NCI-H2171 treated with DMSO at 0.1 percent for 48 hours (cell line): ENCODE measurements around the gene RPS15.
"Not testable (repeated sequence)": the region's sequence is repeated elsewhere in the genome, so short reads cannot be mapped to it uniquely, and the experiment has no call there.

Experiments
- DNase-seq: peaks from one replicate; lab custom pipeline; 2025; lab: John Stamatoyannopoulos, UW

The RPS15 gene

DNA sequence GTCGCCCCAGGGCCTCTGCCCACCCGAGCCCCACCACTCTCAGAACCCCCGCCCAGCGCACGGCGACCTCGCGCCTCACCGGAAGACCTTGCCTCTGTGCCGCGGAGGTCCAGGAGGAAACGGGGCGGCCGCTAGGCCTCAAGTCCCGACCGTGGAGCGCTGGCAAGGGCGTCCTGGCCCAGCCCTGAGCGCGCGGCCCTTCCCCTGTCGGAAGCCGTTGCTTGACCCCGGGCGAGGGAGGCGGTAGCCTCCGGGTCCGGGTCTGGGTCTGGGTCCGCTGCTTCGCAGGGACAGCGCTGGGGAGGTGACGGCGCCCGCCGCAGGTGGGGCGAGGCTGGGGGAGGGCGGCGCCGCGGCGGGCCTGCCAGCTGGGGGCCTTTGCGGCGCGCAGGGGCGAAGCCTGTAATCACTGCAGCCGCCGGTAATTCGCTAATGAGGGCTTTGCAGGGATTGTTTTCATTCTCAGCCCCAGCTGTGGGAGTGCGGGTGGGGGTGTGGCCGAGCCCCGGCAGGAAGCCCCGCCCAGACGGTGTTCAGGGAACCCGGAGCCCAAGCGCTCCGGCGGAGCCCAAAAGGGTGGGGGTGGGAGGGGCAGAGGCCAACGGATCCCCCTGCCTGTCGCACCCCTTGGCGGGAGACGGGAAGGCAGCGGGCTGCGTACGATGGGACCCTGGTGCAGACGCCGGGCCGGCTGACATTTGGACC lies 32.3 kb downstream of the RPS15 start:
- DNase-seq = peak; percentile 80

DNA sequence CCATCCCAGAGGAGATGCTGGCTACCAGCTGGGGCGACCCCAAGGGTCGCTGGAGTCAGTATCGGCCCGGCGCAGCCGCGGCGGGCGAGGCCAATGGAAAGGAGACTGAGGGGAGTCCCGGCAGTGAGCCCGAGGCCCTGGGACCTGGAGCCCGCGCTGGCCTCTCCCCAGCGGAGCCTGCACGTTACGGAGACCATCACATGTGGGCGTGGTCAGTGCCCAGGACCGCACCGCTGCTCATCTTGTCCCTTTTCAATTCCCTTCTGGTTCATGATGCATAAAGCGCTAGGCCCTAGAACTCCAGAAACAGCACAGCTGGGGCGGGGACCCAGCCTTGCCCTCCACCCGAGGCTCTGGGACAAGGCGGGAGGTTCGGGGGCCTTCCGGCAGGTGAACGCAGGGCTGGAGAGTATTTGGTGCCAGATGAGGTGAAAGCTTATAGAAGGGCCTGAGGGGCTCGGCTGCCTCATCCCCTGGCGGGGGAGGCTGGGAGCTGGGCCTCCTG lies 32.9 kb downstream of the RPS15 start:
- DNase-seq = peak; percentile 59

DNA sequence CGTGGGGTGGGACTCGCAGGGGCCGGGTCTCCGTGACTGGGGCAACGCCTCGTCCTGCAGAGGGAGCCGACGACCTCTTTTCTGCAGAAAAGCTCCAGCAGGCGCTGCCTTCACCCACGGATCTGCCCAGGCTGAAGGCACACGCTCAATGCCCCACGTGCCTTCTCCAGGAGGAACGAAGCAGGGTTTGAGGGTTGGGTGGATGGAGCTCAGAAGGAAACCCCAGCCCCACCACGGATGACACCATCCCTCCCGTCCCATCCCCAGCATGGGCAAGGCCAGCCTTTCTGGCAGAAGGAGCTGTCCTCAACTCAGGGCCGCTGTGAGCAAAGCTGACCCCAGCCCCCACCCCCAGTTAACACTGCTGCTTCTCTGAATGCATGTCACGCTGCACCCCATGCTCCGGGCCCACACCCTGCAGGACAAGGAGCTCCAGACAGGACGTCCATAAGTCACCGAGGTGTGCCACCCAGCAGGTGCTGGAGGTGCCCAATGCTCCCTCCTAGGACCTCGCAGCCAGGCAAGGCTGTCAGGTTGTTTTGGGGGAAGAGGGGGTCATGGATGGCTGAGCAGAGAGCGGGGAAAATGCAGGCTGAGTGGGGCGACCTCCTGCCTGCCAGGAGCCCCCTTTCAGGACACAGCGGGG lies 33.4 kb downstream of the RPS15 start:
- DNase-seq = peak; percentile 15

DNA sequence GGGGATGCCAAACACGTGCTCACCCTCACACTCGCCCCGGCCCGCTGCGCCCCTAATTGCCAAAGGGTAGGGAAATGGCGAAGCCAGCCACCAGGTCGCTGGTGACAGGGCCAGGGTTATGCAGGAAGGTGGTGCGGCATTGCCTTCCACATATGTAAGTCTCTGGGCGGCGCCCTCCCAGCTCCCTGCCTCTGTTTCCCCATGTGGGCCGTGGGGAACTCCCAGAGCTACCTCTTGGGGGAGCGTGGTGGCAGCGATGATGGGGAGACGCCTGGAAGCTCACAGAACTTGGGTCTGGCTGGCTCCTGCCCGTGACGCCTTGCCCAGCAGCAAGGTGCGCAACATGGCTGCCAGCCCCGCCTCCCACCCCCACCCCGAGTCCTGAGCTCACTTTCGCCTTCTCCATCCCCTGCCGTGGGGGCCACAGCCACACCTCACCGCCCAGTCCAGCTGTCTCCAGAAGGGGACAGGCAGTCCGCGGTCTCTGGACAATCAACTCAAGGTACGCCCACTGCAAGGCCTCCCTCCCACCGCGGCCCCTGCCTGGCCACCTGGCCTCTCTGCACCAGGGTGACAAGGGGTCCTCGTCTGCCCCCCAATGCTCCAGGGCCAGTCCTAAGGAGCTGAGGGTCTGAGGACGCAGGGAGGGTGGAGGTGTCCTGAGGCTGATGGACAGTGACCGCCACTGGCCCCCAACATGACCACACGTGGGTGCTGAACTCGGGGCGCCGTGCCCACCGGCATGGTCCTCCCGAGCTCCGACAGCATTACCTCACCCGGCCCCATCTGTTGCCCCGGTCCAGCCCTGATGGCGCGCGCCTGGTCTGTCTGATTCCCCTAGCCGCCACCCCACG lies 34.3 kb downstream of the RPS15 start:
- peak; percentile 43 for DNase-seq

DNA sequence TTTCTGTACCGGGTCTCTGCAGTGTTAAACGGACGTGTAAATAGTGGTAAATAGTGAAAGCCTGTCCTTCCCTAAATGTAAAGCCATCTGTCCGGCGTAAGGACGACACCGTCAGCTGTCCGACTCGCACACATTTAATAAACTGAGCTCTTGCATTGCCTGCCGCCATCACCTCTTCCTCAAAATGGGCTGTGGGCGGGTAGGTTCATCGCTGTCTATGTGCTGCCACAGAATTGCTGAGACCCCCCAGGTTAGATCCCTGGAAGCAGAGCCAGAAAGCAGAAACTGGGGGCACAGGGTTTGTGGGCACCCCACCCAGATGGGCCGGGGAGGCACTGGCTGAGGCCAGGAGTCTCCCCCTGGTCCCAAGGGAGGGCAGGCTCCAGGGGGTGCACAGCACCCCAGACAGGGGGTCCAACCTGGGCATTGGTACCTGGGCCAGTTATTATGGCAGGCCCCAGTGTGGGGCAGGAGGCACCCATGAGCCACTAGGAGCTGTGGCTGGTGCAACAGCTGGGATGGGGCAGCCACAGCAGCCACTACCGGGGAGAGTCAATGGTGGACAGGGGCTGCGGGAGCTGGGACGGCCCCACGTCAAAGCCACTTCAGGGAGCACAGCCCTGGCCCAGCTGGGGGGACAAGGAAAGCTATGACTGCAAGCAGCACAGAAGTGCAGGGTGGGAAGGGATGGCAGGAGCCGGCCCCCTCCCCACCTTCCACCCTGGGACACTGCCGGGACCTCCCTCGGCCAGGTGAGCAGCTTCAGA lies 35.1 kb downstream of the RPS15 start:
- DNase-seq = no peak

DNA sequence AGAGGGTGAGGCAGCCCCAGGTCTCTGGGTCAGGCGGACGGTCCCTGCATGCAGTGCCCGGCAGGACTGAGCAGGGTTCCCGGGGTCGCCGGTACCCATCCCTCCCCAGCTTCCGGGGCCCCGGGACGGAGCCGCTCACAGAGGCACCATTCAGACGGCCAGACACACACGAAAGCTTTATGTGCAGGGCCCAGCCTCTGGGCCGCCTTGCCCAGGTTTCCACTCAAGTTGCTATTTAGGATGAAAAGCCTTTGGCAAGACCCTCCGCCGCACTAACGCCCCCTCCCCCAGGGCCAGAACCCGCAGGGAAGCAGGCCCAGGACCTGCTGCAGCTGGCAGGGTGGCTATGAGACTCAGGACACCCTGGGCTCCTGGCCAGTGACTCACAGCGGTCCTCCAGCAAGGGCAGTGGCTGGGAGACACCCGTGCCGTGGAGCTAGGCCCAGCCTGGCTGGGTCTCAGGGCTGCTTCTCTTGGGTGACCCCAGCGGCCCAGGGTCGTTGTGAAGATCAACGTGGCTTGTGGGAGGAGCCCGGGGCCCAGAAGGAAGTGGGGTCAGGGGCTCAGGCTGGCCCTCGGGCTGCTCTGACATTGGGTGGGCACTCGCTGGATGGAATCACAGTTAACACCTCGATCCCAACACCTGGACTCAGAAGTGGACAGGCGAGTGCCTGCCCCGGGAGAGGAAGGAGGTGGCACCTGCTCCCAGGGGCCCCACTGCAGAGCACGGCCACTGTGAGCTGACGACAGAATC lies 36.0 kb downstream of the RPS15 start:
- no peak for DNase-seq

DNA sequence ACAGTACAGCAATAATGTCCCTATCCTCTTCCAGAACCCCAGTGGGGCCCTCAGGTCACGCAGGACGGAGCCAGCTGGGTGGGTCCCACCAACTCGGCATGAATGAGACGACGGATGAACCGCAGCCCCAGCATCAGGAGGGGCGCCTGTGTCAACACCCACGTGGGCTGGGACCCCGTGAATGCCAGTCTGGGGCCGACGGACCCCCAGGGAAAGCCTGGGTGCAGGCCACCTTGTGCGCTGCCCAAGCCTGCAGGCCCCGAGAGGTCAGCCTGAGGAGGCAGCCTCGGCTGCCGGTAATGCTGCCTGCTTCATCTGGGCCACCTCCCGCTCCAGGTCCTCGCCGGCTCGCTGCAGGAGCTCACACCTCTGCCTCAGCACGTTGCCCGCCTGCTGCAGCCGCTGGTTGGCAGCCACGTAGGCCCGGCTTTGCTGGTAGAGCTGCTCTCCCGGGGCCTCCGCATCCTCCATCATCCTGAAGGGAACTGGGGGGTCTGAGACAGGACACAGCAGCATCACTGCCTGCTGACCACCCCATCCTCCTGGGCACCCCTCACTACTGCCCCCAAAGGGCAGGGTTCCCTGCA lies 36.7 kb downstream of the RPS15 start:
- DNase-seq = no peak

DNA sequence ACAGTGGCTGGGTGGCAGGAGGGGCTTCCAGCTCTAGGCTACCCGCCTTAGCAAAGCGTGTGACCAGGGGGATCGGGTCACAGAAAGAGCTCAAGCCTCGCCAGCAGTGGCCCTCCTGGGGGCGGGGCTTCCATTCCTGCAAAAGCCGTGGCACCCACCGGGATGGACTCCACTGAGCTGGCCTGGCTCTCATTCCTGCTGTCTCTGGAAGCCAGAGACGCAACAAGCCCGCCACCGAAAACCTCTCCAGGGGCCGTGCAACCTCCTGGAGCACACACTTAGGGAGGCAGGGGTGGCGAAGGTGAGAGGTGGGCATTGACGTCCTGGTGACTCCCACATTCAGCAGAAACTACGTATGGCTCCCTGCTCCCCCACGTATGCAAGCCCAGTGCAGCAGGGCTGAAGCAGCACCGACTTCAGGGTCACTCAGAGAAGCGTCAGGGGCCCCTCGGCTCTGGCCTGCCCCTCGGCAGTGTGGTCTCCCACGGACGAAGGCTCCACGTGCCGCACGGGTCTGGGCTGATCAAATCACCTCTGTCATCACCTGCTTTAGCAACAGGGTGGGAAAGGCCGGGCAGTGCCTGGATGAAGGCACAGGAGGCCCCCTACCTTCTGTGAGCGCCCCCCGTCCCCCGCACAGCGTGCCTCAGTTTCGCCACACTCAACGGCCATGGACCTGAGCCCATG lies 37.7 kb downstream of the RPS15 start:
- no peak for DNase-seq

DNA sequence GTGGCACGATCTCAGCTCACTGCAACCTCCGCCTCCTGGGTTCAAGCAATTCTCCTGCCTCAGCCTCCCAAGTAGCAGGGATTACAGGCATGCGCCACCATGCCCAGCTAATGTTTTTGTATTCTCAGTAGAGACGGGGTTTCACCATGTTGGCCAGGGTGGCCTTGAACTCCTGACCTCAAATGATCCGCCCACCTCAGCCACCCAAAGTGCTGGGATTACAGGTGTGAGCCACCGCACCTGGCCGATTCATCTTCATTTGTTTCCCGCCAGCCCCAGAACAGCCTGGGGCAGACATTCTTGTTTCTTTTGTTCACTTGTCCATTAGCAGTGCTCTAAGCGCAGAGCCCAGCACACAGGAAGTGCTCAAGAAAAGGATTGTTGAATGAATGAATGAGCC lies 38.9 kb downstream of the RPS15 start:
- not testable (repeated sequence) for DNase-seq

DNA sequence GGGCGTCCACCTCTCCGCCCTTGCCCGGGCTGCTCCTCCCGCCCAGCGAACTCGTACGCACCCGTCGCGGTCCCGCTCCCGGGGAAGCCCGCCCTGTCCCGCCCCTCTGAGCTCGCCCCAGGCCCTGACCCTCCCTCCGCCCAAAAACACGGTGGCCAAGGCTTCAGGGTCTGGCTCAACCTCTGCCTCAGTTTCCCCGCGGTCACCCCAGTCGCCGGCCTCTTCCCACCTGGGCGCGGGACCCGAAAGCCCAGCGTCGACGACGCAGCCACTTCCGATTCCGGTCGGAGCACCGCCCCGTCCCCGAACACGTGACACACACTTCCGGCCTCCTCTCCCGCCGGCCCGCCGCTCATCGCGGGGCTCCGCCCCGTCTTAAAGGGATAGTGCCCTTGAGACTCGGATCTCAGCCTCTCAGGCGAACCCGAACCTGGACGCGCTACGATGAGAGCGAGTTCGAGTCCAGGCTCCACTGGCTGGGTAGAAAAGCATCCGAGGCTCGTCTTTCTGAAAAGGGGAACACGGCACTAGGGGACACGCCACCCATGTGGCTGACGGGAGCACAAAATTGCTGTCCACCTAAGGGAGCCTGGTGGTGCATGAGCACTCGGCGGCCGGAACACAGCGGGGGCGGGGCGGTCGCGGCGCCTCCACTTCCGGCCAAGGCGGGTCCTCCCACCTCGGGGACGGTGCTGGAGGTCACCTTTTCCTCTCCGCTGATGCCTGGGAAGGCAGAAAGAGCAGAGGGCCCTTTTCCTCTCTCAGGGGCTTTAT lies 40.9 kb downstream of the RPS15 start, which contains the start of gene C19orf25:
TSS of gene C19orf25 (minus strand) at position 282 of the 774 bp plus-strand sequence. CDS start 312 bp downstream, outside the sequence.
- DNase-seq = peak; percentile 93

DNA sequence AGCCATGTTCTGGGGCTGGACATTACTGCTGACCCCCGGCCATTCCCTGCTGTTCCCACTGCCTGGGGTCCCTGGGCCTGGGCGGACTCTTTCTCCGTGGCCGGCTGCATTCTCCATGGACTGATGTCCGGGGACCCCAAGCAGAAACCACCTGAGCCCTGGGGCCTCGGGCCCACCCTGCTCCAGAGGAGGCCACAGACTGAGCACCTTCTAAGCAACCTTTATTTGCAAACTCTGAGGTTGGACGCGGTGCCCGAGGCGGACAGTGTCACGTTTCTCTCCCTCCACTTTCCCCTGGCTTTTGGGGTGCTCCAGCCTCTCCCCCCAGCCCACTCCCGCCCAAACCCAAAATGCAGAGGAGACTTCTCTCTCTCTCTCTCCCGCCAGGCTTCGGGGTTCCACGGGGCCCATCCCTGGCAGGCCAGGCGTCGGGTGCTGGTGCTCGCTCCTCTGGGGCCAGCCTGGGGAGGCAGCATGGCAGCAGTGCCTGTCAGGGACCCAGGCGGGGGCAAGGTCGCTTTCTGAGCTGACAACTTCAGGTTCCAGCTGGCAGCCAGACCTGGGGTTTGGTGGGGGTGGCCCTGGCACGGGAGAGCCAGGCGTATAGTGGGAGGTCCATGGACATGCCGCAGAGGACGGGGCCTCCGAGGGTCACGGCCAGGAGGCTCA lies 43.2 kb downstream of the RPS15 start:
- no peak for DNase-seq

DNA sequence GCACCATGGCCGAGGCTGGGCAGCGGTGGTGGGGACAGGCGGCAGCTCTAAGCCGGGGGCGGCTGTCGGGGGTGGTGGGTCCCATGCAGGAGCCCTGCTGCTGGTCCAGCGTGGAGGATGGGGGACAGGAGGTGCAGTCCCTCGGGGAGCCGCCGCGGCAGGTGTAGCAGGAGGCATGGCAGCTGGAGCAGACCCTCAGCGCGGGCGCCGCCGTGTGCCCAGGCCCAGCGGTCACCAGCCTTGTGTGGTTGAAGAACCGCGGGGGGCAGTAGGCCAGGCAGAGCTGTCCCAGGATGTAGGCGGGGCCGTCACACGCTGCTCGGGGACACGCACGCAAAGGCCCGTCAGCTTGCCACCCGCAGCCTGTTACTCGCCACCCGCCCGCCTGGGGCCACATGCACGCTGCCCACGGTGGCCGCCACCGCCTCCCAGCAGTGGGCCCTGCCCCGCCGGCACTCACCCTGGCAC lies 43.7 kb downstream of the RPS15 start:
- no peak for DNase-seq

DNA sequence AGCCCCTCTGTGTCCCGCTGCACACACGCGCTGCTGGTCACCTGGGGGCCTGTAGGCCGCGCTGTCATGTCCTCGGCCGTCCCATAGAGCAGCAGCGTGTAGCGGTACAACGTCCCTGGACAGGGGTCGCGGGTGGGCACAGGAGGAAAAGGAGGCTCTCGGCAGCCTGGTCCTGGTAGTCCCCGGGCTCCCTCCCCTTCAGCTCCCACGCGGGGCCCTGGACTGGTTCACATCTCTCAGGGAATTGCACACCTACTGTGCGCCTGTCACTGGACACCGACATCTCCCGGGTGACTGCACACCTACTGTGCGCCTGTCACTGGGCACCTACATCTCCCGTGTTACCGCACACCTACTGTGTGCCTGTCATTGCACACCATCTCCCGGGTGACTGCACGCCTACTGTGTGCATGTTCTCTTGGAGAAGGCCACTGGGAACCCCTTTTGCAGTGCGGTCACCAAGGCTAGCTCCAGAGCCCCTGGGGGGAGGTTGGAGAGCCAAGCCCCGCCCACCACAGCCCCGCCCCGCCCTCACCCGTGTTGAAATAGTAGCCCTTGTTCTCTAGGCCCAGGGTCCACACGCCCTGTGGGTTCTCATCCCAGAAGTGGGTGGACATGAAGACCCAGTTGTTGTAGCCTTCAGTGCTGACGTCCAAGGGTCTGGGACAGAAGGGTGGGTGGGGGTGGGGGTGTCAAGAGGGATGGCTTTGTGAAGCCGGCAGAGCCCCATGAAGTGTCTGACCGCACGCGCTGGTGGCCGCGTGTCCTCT lies 44.4 kb downstream of the RPS15 start:
- no peak for DNase-seq

DNA sequence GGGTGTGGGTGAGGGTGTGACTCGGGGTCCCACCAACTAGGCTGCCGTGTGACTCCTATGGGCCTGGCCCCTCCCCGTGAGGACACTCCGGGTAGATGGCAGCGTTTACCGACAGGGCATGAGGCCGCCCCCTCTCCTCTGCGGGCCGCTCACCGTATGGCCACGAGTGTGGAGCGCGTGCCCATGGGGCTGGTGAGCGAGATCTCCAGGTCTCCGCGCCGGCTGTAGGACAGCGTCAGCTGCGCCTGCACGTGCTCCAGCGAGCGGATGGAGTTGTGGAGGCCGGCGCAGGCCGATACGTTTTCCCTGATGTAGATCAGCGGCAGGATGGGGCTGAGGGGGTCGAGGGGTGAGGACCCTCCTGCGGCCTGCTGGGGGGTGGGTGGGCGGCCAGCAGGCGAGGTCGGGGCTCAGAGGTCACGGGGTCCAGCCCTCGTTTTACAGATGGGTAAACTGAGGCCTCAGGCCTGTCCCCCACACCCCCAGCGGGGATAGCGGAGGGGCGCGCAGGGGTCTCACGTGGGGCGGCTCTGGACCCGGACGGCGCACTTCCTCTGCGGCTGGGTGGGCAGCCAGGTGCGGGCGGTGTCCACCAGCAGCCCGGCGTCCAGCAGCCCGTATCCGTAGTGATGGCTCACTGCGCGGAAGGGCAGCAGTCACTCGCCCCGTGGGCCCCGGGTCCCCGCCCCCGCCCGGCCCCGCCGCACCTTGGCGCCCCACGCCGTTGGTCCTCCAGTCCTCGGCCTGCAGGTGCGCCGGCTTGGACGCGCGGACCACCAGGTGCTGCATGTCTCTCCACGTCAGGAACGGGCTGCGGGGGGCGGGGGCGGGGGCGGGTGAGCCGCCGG lies 45.2 kb downstream of the RPS15 start:
- DNase-seq = no peak

DNA sequence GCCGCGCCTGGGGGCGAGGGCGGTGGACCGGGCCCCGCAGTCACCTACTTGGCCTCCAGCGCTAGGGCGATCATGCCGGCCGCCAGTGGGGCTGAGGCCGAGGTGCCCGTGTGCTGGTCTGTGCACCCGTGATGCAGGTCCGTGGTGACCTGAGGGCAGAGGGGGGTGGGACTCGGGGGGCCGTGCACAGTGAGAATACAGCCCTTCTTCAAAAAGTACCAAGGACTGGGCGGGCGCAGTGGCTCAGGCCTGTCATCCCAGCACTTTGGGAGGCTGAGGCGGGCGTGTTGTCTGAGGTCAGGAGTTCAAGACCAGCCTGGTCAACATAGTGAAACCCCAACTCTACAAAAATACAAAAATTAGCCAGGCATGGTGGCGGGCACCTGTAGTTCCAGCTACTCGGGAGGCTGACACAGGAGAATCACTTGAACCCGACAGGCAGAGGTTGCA lies 45.8 kb downstream of the RPS15 start:
- no peak for DNase-seq

DNA sequence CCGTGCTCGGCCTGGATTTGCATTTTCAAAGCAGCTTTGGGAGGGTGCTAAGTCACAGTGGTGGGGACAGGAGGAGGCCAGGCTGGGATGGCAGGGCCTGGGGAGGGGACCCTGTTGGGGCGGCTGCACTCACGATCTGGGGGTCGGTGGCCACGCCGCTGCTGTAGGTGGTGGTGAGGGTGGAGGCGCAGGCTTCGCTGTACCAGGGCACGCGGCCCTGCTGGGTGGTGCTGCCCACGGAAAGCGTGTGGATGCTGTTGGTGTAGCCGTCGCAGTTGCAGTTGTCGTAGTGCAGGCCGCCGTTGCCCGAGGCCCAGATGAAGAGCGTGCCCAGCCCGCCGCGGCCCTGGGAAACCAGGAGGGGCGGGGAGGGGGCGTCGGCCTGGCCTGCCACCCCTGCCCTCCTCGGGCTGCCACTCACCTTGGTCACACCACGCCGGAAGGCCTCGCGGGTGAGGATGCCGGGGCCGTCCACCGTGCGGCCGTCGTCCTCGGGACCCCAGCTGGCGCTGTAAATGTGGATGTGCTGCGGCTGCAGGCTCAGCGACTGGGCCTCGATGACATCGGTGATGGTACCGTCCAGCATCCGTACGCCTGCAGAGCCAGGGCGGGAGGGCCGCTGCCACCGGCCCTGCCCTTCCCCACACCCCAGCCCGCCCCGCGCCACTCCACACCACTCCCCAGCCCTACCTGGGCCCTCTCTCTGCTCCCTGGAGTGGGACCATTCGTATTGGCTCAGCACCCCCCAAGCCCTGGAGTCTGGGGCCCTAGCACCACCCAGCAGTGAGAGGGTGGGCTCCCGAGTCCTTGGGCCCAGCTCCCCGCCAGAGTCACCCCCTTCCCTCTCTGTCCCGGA lies 48.8 kb downstream of the RPS15 start:
- no peak for DNase-seq
